Measurements from ENCODE around the gene SKOR2. TPM values are rescaled to one million over a fixed set of nuclear protein-coding genes. Genes with fewer than 3 reads are reported as not detected.

Gene SKOR2
- total RNA-seq, 1 donor from 2014 or later = not detected

- H3K4me1 Mint-ChIP-seq (ENCODE audit: low read depth) = peaks cover 25% of the 10 kb centered on the region
- peaks cover 59% of the 10 kb centered on the region for H3K27me3 Mint-ChIP-seq
- DNase-seq (ENCODE audit: low spot score, unreplicated experiment) = no peak
- no peaks in the 10 kb centered on the region for H3K36me3 Mint-ChIP-seq (ENCODE audit: insufficient read depth)
- TF ChIP-seq, protein P1, sequence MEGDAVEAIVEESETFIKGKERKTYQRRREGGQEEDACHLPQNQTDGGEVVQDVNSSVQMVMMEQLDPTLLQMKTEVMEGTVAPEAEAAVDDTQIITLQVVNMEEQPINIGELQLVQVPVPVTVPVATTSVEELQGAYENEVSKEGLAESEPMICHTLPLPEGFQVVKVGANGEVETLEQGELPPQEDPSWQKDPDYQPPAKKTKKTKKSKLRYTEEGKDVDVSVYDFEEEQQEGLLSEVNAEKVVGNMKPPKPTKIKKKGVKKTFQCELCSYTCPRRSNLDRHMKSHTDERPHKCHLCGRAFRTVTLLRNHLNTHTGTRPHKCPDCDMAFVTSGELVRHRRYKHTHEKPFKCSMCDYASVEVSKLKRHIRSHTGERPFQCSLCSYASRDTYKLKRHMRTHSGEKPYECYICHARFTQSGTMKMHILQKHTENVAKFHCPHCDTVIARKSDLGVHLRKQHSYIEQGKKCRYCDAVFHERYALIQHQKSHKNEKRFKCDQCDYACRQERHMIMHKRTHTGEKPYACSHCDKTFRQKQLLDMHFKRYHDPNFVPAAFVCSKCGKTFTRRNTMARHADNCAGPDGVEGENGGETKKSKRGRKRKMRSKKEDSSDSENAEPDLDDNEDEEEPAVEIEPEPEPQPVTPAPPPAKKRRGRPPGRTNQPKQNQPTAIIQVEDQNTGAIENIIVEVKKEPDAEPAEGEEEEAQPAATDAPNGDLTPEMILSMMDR (IDR thresholded peaks at IDR 0.05; ENCODE audit: unreplicated experiment) = no peak
- no peak overlapping the region for H3K27ac Mint-ChIP-seq
- no peak overlapping the region for H3K4me3 Mint-ChIP-seq (ENCODE audit: low read depth)
- H3K9me3 Mint-ChIP-seq (ENCODE audit: low read depth) = no peaks in the 10 kb centered on the region
These were observed 35.4 kb upstream of the SKOR2 start for GRCh38 chr18:47286776-47287410.

DNA sequence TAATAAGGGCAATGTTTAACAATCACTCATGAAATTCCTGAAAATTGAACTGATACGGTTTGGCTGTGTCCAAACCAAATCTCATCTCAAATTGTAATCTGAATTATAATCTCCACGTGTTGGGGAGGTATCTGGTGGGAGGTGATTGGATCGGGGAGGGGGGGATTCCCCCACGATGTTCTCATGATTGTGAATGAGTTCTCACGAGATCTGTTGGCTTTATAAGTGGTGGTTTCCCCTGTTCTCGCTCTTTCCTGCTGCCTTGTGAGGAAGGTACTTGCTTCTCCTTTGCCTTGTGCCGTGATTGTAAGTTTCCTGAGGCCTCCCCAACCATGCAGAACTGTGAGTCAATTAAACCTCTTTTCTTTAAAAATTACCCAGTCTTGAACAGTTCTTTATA, 34.0 kb upstream of the SKOR2 start:
- Mint-ChIP-seq H3K27me3 (peaks cover 60% of the 10 kb centered on the region), H3K27ac (no peak overlapping the region), H3K9me3 (ENCODE audit: low read depth) (no peaks in the 10 kb centered on the region), H3K4me3 (ENCODE audit: low read depth) (no peak overlapping the region), H3K36me3 (ENCODE audit: insufficient read depth) (no peaks in the 10 kb centered on the region), H3K4me1 (ENCODE audit: low read depth) (peaks cover 18% of the 10 kb centered on the region)
- TF ChIP-seq, protein P1 (IDR thresholded peaks at IDR 0.05; ENCODE audit: unreplicated experiment) = no peak
- no peak for DNase-seq (ENCODE audit: low spot score, unreplicated experiment)

DNA sequence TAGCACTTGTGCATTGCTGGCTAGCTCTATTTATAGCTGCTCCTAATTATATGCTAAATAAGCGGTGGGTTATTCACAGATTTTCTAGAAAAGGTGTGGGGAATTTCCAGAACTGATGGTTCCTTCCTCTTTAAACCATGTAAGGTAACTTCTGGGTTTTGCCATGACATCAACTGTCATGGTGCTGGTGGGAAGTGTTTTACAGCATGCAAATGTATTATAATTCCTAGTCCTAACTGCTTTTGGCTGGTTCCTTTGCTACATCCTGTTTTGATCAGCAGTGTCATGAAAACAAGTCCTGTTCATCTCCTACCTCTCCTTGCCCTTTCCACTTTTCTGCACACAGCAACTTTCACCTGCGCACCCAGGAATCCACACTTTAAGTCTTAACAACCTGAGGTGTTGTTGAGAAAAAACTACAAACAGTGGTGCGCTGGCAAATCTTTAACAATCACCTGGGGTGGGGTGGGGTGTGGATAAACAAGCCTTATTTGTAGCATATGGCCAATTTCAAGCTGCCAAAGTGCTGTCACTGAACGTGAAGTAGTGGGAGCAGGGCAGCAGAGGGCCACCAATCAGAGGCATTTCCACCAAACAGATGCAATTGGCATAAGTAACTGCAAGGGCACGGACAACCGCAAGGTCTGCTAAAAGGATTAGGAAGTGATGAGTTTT, 33.4 kb upstream of the SKOR2 start:
- peaks cover 15% of the 10 kb centered on the region for H3K4me1 Mint-ChIP-seq (ENCODE audit: low read depth)
- no peaks in the 10 kb centered on the region for H3K9me3 Mint-ChIP-seq (ENCODE audit: low read depth)
- H3K27me3 Mint-ChIP-seq = peaks cover 66% of the 10 kb centered on the region
- H3K4me3 Mint-ChIP-seq (ENCODE audit: low read depth) = no peak overlapping the region
- TF ChIP-seq, protein P1 (IDR thresholded peaks at IDR 0.05; ENCODE audit: unreplicated experiment) = no peak
- DNase-seq (ENCODE audit: low spot score, unreplicated experiment) = no peak
- H3K36me3 Mint-ChIP-seq (ENCODE audit: insufficient read depth) = no peaks in the 10 kb centered on the region
- H3K27ac Mint-ChIP-seq = no peak overlapping the region

DNA sequence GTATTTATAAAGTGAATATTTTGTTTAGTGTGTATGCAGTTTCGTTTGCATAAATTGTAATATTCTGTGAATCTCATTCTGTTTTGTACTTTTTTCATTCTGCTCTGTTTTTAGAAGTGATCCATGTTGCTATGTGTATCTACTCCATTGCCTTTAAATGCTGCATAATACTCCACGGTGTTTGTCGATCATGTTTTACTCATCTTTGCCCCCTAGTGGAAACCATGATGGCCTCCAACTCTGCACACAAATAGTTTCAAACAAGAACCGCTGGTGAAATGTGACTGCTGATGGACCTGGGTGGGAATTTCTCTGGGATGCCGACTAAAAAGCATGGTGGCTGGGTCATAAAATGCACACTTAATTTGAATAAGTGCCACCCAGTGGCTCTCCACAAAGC, 32.0 kb upstream of the SKOR2 start:
- no peaks in the 10 kb centered on the region for H3K36me3 Mint-ChIP-seq (ENCODE audit: insufficient read depth)
- peaks cover 8% of the 10 kb centered on the region for H3K4me1 Mint-ChIP-seq (ENCODE audit: low read depth)
- no peak overlapping the region for H3K4me3 Mint-ChIP-seq (ENCODE audit: low read depth)
- peaks cover 80% of the 10 kb centered on the region for H3K27me3 Mint-ChIP-seq
- DNase-seq (ENCODE audit: low spot score, unreplicated experiment) = no peak
- no peak overlapping the region for H3K27ac Mint-ChIP-seq
- TF ChIP-seq, protein P1 (IDR thresholded peaks at IDR 0.05; ENCODE audit: unreplicated experiment) = peak; percentile 57
- no peaks in the 10 kb centered on the region for H3K9me3 Mint-ChIP-seq (ENCODE audit: low read depth)

DNA sequence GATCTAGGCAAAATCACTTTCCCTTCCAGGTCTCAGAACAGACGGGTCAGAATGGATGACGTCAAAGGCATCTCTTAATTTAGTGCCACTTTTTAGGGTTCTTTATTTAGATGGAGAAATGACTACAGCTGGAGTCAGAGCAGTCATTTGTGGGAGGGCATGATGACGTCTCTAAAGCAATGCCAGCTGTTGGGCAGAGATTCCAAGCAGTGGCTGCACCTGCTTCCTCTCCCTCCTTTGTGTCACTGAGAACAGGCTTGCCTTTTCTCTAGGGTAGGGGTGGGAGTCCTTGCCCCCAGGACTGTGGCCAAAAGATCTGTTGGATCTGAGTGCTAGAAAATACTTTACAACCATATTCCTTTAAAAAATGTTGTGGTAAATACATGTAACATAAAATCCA, 28.7 kb upstream of the SKOR2 start:
- DNase-seq (ENCODE audit: low spot score, unreplicated experiment) = no peak
- Mint-ChIP-seq H3K27me3 (peaks cover 81% of the 10 kb centered on the region), H3K4me3 (ENCODE audit: low read depth) (no peak overlapping the region), H3K36me3 (ENCODE audit: insufficient read depth) (no peaks in the 10 kb centered on the region), H3K27ac (no peak overlapping the region), H3K4me1 (ENCODE audit: low read depth) (no peaks in the 10 kb centered on the region), H3K9me3 (ENCODE audit: low read depth) (no peaks in the 10 kb centered on the region)
- TF ChIP-seq, protein P1 (IDR thresholded peaks at IDR 0.05; ENCODE audit: unreplicated experiment) = no peak
